Measurements from ENCODE around the gene CTNNA2.

CTNNA2 gene

GRCh38 chr2:80303006-80303908 lies 790.4 kb downstream of the CTNNA2 start:
- H3K4me3 ChIP-seq (ENCODE audit: low read depth, low read length): no peak overlapping the region
- no peaks in the 10 kb centered on the region for H3K4me1 ChIP-seq (ENCODE audit: control insufficient read depth, insufficient read depth, low read length, unreplicated experiment)
- H2AFZ ChIP-seq (ENCODE audit: low read length, unreplicated experiment): no peak overlapping the region
- H3K79me2 ChIP-seq (ENCODE audit: control insufficient read depth, insufficient read depth, low read length, unreplicated experiment): no peaks in the 10 kb centered on the region
- H3K27me3 ChIP-seq (ENCODE audit: insufficient read depth, low read length): peaks cover 57% of the 10 kb centered on the region
- H3K36me3 ChIP-seq (ENCODE audit: insufficient read depth, low read length): no peaks in the 10 kb centered on the region
- no peak overlapping the region for H3K27ac ChIP-seq (ENCODE audit: low read depth, low read length)

DNA sequence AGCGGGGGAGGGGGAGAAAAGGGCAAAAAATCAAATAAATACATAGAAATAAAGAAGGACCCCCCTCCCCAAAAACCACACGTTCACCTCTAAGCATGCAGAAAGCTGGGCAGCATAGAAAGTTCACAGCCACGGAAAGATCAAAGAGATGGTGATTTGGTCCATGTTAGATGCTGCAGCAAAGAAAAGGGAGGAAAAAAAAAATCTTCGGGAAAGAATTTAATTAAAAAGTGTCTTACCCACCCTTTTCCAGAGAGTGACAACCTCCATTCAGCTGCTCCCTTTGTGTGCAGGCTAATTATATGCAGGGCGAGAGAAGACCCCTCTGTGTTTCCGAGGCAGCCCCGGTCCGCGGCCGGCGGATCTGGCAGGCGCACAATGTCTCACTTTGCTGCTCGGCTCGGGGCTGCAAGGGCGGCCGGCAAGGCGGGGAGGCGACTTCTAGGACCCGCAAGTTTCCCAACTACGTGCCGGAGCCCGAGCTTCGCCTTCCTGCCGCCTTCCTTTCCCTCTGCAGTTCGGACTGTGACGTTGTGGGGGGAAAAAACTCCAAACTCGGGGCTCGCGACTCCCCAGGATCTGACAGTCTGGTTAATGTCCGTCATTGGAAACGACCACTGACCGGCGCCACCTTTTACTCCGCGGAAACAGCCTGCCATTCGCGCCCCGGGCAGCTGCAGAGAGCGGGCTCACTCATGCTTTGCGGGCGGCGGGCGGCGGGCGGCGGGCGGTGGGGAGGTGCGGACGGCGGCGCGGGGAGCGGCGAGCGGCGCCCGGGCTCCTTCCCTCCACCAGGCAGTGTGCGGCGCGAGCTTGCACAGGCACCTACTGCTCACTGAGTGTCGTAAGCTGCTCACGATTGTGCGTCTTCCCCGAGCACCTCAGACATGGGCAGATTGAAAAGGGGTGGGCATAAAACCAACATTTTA lies 791.3 kb downstream of the CTNNA2 start, which contains the start of gene LRRTM1:
Gene LRRTM1, minus strand, starts transcription at position 844 of the 929 bp plus-strand sequence. CDS start 933 bp downstream, outside the sequence.
- no peaks in the 10 kb centered on the region for H3K79me2 ChIP-seq (ENCODE audit: control insufficient read depth, insufficient read depth, low read length, unreplicated experiment)
- peak within 1 kb of the TSS; percentile 29; the same call in 1 of the 2 replicates for H3K4me3 ChIP-seq (ENCODE audit: low read depth, low read length)
- no peaks in the 10 kb centered on the region for H3K4me1 ChIP-seq (ENCODE audit: control insufficient read depth, insufficient read depth, low read length, unreplicated experiment)
- no peak within 1 kb of the TSS for H3K27ac ChIP-seq (ENCODE audit: low read depth, low read length)
- peaks cover 57% of the 10 kb centered on the region for H3K27me3 ChIP-seq (ENCODE audit: insufficient read depth, low read length)
- H3K36me3 ChIP-seq (ENCODE audit: insufficient read depth, low read length): no peaks in the 10 kb centered on the region
- H2AFZ ChIP-seq (ENCODE audit: low read length, unreplicated experiment): no peak within 1 kb of the TSS

GRCh38 chr2:80311304-80311703 lies 798.5 kb downstream of the CTNNA2 start:
- no peaks in the 10 kb centered on the region for H3K27me3 ChIP-seq (ENCODE audit: insufficient read depth, low read length)
- H3K27ac ChIP-seq (ENCODE audit: low read depth, low read length): no peak overlapping the region
- H2AFZ ChIP-seq (ENCODE audit: low read length, unreplicated experiment): no peak overlapping the region
- H3K79me2 ChIP-seq (ENCODE audit: control insufficient read depth, insufficient read depth, low read length, unreplicated experiment): no peaks in the 10 kb centered on the region
- H3K4me3 ChIP-seq (ENCODE audit: low read depth, low read length): no peak overlapping the region
- no peaks in the 10 kb centered on the region for H3K36me3 ChIP-seq (ENCODE audit: insufficient read depth, low read length)
- H3K4me1 ChIP-seq (ENCODE audit: control insufficient read depth, insufficient read depth, low read length, unreplicated experiment): no peaks in the 10 kb centered on the region

- H3K36me3 ChIP-seq (ENCODE audit: insufficient read depth, low read length): no peaks in the 10 kb centered on the region
- no peaks in the 10 kb centered on the region for H3K4me1 ChIP-seq (ENCODE audit: control insufficient read depth, insufficient read depth, low read length, unreplicated experiment)
- no peak overlapping the region for H2AFZ ChIP-seq (ENCODE audit: low read length, unreplicated experiment)
- H3K27ac ChIP-seq (ENCODE audit: low read depth, low read length): no peak overlapping the region
- no peaks in the 10 kb centered on the region for H3K27me3 ChIP-seq (ENCODE audit: insufficient read depth, low read length)
- H3K79me2 ChIP-seq (ENCODE audit: control insufficient read depth, insufficient read depth, low read length, unreplicated experiment): no peaks in the 10 kb centered on the region
- H3K4me3 ChIP-seq (ENCODE audit: low read depth, low read length): no peak overlapping the region
Observed at GRCh38 chr2:80312282-80312839, 799.5 kb downstream of the CTNNA2 start.

- Histone ChIP-seq H2AFZ (ENCODE audit: low read length, unreplicated experiment) (no peak overlapping the region), H3K27me3 (ENCODE audit: insufficient read depth, low read length) (peaks cover 39% of the 10 kb centered on the region), H3K27ac (ENCODE audit: low read depth, low read length) (no peak overlapping the region), H3K79me2 (ENCODE audit: control insufficient read depth, insufficient read depth, low read length, unreplicated experiment) (no peaks in the 10 kb centered on the region), H3K4me1 (ENCODE audit: control insufficient read depth, insufficient read depth, low read length, unreplicated experiment) (no peaks in the 10 kb centered on the region), H3K4me3 (ENCODE audit: low read depth, low read length) (no peak overlapping the region), H3K36me3 (ENCODE audit: insufficient read depth, low read length) (no peaks in the 10 kb centered on the region)
Observed at GRCh38 chr2:80322311-80322920, 809.6 kb downstream of the CTNNA2 start.

GRCh38 chr2:80322958-80323357 lies 810.1 kb downstream of the CTNNA2 start:
- Histone ChIP-seq H3K4me1 (ENCODE audit: control insufficient read depth, insufficient read depth, low read length, unreplicated experiment) (no peaks in the 10 kb centered on the region), H3K27me3 (ENCODE audit: insufficient read depth, low read length) (peaks cover 39% of the 10 kb centered on the region), H3K27ac (ENCODE audit: low read depth, low read length) (no peak overlapping the region), H3K79me2 (ENCODE audit: control insufficient read depth, insufficient read depth, low read length, unreplicated experiment) (no peaks in the 10 kb centered on the region), H3K36me3 (ENCODE audit: insufficient read depth, low read length) (no peaks in the 10 kb centered on the region), H2AFZ (ENCODE audit: low read length, unreplicated experiment) (no peak overlapping the region), H3K4me3 (ENCODE audit: low read depth, low read length) (no peak overlapping the region)

GRCh38 chr2:80323610-80324009 lies 810.8 kb downstream of the CTNNA2 start:
- no peaks in the 10 kb centered on the region for H3K4me1 ChIP-seq (ENCODE audit: control insufficient read depth, insufficient read depth, low read length, unreplicated experiment)

GRCh38 chr2:80324525-80324924 lies 811.7 kb downstream of the CTNNA2 start:
- Histone ChIP-seq H2AFZ (ENCODE audit: low read length, unreplicated experiment) (no peak overlapping the region), H3K36me3 (ENCODE audit: insufficient read depth, low read length) (no peaks in the 10 kb centered on the region), H3K27ac (ENCODE audit: low read depth, low read length) (no peak overlapping the region), H3K27me3 (ENCODE audit: insufficient read depth, low read length) (peaks cover 39% of the 10 kb centered on the region), H3K4me3 (ENCODE audit: low read depth, low read length) (no peak overlapping the region), H3K79me2 (ENCODE audit: control insufficient read depth, insufficient read depth, low read length, unreplicated experiment) (no peaks in the 10 kb centered on the region), H3K4me1 (ENCODE audit: control insufficient read depth, insufficient read depth, low read length, unreplicated experiment) (no peaks in the 10 kb centered on the region)

More at GRCh38 chr2:80323610-80324009, 810.8 kb downstream of the CTNNA2 start:
- Histone ChIP-seq H3K4me3 (ENCODE audit: low read depth, low read length) (no peak overlapping the region), H2AFZ (ENCODE audit: low read length, unreplicated experiment) (no peak overlapping the region), H3K36me3 (ENCODE audit: insufficient read depth, low read length) (no peaks in the 10 kb centered on the region), H3K27ac (ENCODE audit: low read depth, low read length) (no peak overlapping the region), H3K79me2 (ENCODE audit: control insufficient read depth, insufficient read depth, low read length, unreplicated experiment) (no peaks in the 10 kb centered on the region), H3K27me3 (ENCODE audit: insufficient read depth, low read length) (peaks cover 39% of the 10 kb centered on the region)

DNA sequence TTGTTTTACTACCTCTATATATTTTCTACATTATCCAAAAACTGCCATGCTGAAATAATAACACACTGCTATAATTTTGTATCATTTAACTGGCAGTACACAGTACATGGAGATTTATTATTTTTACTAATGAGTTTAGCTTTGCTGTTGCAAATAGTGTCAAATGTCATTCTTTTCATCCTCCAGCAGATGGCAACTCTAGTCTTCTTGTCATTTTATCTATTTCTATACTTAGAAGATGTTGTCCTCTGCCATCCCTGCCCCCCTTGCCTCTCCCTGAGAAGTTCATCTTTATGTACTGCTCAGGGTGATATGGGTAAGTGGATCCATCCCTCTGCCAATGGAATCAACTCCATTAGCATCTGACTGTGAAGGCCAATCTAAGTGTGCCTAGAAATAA lies 813.4 kb downstream of the CTNNA2 start:
- H2AFZ ChIP-seq (ENCODE audit: low read length, unreplicated experiment): no peak overlapping the region
- H3K36me3 ChIP-seq (ENCODE audit: insufficient read depth, low read length): no peaks in the 10 kb centered on the region
- peaks cover 39% of the 10 kb centered on the region for H3K27me3 ChIP-seq (ENCODE audit: insufficient read depth, low read length)
- H3K79me2 ChIP-seq (ENCODE audit: control insufficient read depth, insufficient read depth, low read length, unreplicated experiment): no peaks in the 10 kb centered on the region
- H3K4me1 ChIP-seq (ENCODE audit: control insufficient read depth, insufficient read depth, low read length, unreplicated experiment): no peaks in the 10 kb centered on the region
- no peak overlapping the region for H3K4me3 ChIP-seq (ENCODE audit: low read depth, low read length)
- H3K27ac ChIP-seq (ENCODE audit: low read depth, low read length): no peak overlapping the region

DNA sequence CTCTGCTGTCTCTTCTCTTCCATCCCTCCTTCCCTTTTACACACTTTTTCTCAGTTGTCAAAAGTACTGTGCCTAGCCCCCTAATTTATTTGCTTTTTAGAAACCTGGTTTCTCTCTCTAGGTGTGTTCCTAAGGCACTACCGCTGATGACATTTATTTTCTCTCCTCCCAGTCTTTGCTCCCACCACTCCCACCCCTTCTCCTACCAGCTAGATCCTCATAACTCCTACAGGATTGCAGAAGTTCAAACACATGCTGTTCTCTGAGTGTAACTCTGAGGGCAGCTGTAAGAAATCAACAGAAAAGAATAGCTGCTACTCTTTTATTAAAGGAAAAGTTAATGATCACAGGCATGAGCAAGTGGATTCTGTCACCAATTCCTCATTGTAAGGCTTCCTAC lies 814.0 kb downstream of the CTNNA2 start:
- H2AFZ ChIP-seq (ENCODE audit: low read length, unreplicated experiment): no peak overlapping the region
- no peaks in the 10 kb centered on the region for H3K4me1 ChIP-seq (ENCODE audit: control insufficient read depth, insufficient read depth, low read length, unreplicated experiment)
- no peaks in the 10 kb centered on the region for H3K36me3 ChIP-seq (ENCODE audit: insufficient read depth, low read length)
- H3K27ac ChIP-seq (ENCODE audit: low read depth, low read length): no peak overlapping the region
- no peak overlapping the region for H3K4me3 ChIP-seq (ENCODE audit: low read depth, low read length)
- peaks cover 39% of the 10 kb centered on the region for H3K27me3 ChIP-seq (ENCODE audit: insufficient read depth, low read length)
- no peaks in the 10 kb centered on the region for H3K79me2 ChIP-seq (ENCODE audit: control insufficient read depth, insufficient read depth, low read length, unreplicated experiment)

All from ACC112 (cell line).